Stimulated activated memory B cell treated with anti-CD40 and anti-IgM and Interleukin-4, amounts not matched to agents 10 μg/mL and 1 μg/mL and 100 μg/mL, for 72 hours (primary cell): Measurements from ENCODE around the gene TRAF3IP1.
"Not testable (repeated sequence)": the region's sequence is repeated elsewhere in the genome, so short reads cannot be mapped to it uniquely, and the experiment has no call there.

Experiments used
- ATAC-seq: fragments of 150-1000 bp; cut with Tn5 transposase; 2 replicates; pipeline ENCODE4 v1.10.0; 2021
- H3K27ac Mint-ChIP-seq: one replicate; pipeline ENCODE4 v1.8.0; 2022; ENCODE audit warnings: mild to moderate bottlenecking, mixed read lengths
- H3K27me3 Mint-ChIP-seq: one replicate; pipeline ENCODE4 v1.8.0; 2022; ENCODE audit warnings: mixed read lengths
- H3K36me3 Mint-ChIP-seq: one replicate; pipeline ENCODE4 v1.8.0; 2022; ENCODE audit warnings: mixed read lengths
- H3K4me1 Mint-ChIP-seq: one replicate; pipeline ENCODE4 v1.8.0; 2022; ENCODE audit warnings: mixed read lengths
- H3K4me3 Mint-ChIP-seq: one replicate; pipeline ENCODE4 v1.8.0; 2022; ENCODE audit warnings: mild to moderate bottlenecking, moderate library complexity, mixed read lengths
- H3K9me3 Mint-ChIP-seq: one replicate; pipeline ENCODE4 v1.8.0; 2022; ENCODE audit warnings: mixed read lengths

TRAF3IP1 gene

DNA sequence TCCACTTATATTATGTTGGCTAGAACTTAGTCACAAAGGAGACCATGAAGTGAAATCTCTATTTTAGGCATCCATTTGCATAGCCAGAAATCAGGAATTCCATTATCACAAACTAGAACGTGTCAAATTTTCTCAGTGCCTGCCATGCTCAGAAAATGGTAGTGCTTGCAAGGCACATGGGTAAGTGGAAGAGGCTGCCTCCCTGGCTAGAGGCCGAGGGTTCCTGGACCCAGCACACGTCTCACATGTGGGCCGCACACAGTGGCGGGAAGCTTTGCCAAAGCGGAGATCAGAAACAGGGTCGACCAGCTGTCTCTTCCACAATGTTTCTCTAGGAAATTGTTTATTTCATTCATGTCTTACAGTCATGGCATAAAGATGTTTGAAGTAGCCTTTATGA lies 42.3 kb downstream of the TRAF3IP1 start:
- H3K4me3 Mint-ChIP-seq: no peak overlapping the region
- no peaks in the 10 kb centered on the region for H3K27me3 Mint-ChIP-seq
- no peak overlapping the region for H3K27ac Mint-ChIP-seq
- H3K9me3 Mint-ChIP-seq: no peaks in the 10 kb centered on the region
- H3K36me3 Mint-ChIP-seq: peaks cover 39% of the 10 kb centered on the region
- H3K4me1 Mint-ChIP-seq: peaks cover 6% of the 10 kb centered on the region
- ATAC-seq: no peak

DNA sequence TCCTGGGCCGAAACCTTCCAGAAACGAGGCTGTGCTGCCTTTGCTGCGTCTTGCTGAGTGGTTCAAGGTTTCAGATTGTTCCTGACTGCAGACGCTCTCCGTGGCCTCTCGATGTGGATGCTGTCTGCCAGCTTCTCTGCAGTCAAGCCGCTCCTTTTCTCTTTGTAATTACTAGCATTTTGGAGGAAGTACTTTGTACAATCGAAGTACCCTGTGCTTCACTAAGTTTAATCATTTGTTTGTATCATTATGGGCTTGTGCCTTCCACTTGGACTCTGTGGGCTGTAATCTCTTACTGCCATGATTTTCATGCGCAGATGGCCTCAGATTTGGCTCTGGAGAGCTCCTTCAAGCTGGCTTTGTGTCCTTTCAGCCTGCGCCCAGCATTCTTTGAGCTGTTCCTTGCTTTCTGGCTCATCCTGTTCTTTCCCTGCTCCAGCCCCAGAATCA lies 49.3 kb downstream of the TRAF3IP1 start:
- no peak for ATAC-seq
- Mint-ChIP-seq H3K9me3 (peaks cover 7% of the 10 kb centered on the region), H3K27ac (no peak overlapping the region), H3K4me3 (no peak overlapping the region), H3K36me3 (peaks cover 21% of the 10 kb centered on the region), H3K27me3 (no peaks in the 10 kb centered on the region), H3K4me1 (peaks cover 6% of the 10 kb centered on the region)

DNA sequence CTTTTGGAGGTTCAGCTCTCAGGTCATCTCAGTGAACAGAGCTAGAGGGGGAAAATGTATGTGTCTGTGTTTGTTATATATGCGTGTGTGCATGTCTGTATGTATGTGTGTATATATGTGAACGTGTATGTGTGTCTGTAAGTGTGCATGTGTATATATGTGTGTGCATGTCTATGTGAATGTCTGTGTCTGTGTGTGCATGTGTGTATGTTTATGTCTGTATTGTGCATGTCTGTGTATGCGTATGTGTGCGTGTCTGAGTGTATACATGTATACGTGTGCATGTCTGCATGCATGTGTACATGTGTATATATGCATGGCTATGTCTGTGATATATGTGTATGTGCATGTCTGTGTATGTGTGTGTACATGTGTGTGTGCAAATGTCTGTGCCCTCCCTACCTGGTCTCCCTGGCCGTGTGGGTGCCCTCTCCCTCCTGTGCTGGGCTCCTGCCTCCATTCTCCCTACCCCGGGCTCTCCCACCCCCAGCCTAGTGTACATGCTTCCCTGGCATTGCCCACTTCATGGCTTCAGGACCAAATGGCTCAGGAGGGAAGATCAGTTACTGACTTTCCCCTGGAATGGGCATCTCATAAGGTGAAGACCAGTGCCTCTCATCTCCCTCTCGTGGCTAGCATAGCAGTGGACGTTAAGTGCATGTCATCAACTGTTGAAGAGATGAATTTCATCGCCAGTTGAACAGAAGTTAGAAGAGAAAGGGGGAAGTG lies 49.9 kb downstream of the TRAF3IP1 start:
- H3K27ac Mint-ChIP-seq: no peak overlapping the region
- H3K4me3 Mint-ChIP-seq: no peak overlapping the region
- H3K27me3 Mint-ChIP-seq: no peaks in the 10 kb centered on the region
- H3K36me3 Mint-ChIP-seq: peaks cover 28% of the 10 kb centered on the region
- H3K9me3 Mint-ChIP-seq: peaks cover 7% of the 10 kb centered on the region
- no peak for ATAC-seq
- H3K4me1 Mint-ChIP-seq: peaks cover 6% of the 10 kb centered on the region

DNA sequence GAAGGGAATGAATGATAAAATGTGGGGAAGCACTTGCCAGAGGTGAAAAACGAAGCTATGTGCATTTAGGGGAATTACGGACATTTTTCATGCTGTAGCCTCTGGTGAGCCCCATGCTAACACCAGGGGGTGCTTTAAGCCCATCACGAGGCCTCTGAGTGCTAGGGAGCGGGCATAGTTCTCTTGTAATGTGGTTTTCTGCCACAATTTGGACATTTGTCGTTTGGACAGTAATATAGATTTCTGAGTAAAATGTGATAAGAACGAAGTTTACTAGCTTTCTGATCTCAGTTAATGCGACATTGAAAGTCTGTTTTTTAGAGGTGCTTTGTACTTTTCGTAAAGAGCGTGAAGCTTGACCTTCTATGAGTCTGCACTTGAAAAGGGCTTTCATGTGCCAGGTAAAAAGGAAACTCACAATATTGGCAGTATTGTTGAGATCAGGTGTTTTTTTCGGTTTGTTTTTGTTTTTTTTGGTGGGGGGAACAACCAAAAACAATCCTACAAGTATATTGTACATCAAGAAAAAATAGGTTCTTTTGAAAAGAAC lies 50.6 kb downstream of the TRAF3IP1 start:
- peaks cover 6% of the 10 kb centered on the region for H3K4me1 Mint-ChIP-seq
- H3K36me3 Mint-ChIP-seq: peaks cover 29% of the 10 kb centered on the region
- ATAC-seq: peak; percentile 68
- no peaks in the 10 kb centered on the region for H3K27me3 Mint-ChIP-seq
- peaks cover 7% of the 10 kb centered on the region for H3K9me3 Mint-ChIP-seq
- H3K4me3 Mint-ChIP-seq: no peak overlapping the region
- no peak overlapping the region for H3K27ac Mint-ChIP-seq

DNA sequence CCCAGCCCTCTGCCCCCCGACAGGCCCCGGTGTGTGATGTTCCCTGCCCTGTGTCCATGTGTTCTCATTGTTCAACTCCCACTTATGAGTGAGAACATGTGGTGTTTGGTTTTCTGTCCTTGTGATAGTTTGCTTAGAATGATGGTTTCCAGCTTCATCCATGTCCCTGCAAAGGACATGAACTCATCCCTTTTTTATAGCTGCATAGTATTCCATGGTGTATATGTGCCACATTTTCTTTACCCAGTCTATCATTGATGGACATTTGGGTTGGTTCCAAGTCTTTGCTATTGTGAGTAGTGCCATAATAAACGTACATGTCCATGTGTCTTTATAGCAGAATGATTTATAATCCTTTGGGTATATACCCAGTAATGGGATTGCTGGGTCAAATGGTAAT lies 52.0 kb downstream of the TRAF3IP1 start:
- not testable (repeated sequence) for H3K27ac Mint-ChIP-seq, ATAC-seq, H3K9me3 Mint-ChIP-seq, H3K27me3 Mint-ChIP-seq, H3K4me3 Mint-ChIP-seq
- Mint-ChIP-seq H3K4me1 (peaks cover 15% of the 10 kb centered on the region), H3K36me3 (peaks cover 29% of the 10 kb centered on the region)

DNA sequence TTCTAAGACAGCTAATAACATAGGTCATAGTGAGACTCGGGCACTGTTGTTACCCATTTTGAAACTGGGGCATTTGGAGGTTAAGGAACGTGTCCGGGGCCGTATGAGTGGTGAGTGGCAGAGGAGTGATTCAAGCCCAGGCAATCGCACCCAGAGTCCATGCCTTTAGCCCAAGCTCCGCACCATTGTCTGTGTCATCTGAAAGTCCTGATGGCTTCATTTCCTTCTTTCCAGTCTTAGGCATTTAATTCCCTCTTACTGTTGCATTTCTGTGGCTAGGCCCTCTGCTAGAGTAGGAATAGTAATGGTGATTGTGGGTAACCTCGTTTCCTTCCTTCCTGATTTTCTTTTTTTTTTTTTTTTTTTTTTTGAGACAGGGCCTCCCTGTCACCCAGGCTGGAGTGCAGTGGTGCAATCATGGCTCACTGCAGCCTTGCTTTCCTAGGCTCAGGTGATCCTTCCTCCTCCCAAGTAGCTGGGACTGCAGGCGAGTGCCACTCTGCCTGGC lies 56.6 kb downstream of the TRAF3IP1 start:
- peaks cover 47% of the 10 kb centered on the region for H3K36me3 Mint-ChIP-seq
- peaks cover 7% of the 10 kb centered on the region for H3K9me3 Mint-ChIP-seq
- H3K27me3 Mint-ChIP-seq: no peaks in the 10 kb centered on the region
- H3K4me1 Mint-ChIP-seq: peaks cover 19% of the 10 kb centered on the region
- ATAC-seq: peak; percentile 60
- peak overlapping the region; percentile 64 for H3K27ac Mint-ChIP-seq
- H3K4me3 Mint-ChIP-seq: no peak overlapping the region

DNA sequence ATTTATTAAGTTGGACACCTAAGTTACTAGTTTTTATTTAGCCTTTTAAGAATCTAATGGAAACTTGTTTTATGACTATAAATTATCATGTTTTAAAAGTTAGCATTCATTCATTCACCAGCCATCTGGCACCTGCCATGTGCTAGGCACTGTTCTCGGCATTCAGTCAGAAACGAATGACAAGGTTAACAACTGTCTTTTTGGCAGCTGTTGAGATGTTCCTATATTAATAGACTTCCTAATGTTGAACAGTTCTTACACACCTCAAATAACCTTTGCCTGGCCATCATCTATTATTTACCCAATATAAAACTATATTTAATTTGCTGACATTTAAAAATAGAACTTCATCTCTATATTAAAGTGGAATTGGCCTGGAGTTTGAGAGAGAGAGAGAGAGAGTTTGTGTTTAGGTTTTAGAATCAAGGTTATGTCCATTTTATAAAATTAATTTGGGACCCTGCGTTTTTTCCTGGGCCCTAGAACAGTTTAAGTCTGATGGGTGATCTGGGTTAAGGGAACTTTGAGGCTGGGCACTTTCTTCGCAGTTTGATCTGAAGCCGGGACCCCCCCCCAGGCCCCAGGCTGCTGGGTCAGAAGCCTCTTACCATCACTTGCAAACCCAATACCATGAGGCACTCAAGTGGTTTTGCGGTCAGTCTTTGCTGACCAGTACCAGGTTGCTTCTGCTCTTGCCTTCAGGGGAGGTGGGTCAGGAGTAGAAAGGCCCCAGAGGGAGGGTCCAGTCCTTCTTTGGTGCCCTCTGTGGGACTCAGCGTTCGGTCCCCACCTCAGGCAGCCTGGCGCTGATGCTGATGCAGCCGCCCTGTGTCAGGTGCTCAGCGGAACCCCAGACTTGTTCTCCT lies 58.1 kb downstream of the TRAF3IP1 start:
- H3K4me3 Mint-ChIP-seq: no peak overlapping the region

DNA sequence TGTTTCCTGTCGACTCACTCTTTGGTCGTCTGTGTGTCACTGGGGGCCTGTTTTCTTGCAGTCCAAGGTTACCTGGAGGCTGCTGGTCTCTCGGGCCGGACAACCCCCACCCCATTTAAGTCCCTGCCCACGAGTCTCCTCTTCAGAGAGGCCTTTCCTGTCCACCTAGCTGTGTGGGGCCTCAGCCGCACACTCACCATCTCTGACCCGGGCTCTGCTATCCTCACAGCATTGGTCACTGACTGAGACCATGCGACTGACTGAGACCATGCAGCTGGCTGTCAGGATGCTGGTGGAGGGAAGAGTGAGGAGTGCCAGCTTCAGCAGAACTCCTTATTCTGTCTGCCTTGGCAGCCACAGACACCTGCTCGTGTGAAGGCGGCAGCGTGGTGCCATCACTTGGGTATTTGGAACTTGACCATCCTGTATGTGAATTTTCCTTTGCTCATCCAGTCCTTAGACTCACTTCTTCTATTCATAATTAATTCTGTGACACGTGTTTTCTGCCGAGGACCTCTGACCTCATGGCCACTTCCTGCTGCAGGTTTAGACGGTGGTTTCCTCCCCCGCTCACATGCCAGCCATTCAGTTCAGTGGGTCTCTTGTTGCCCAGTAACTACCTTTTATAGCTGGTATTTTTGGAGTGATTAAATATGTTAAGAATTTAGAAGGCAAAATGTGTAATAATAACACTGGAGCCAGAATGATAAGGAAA lies 58.9 kb downstream of the TRAF3IP1 start:
- H3K9me3 Mint-ChIP-seq: peaks cover 5% of the 10 kb centered on the region
- no peak for ATAC-seq
- H3K27ac Mint-ChIP-seq: no peak overlapping the region
- H3K4me1 Mint-ChIP-seq: peaks cover 24% of the 10 kb centered on the region
- no peak overlapping the region for H3K4me3 Mint-ChIP-seq
- H3K27me3 Mint-ChIP-seq: no peaks in the 10 kb centered on the region
- H3K36me3 Mint-ChIP-seq: peaks cover 47% of the 10 kb centered on the region

More for the DNA sequence above, 58.1 kb downstream of the TRAF3IP1 start:
- Mint-ChIP-seq H3K4me1 (peaks cover 19% of the 10 kb centered on the region), H3K36me3 (peaks cover 48% of the 10 kb centered on the region), H3K9me3 (peaks cover 5% of the 10 kb centered on the region), H3K27ac (no peak overlapping the region), H3K27me3 (no peaks in the 10 kb centered on the region)
- no peak for ATAC-seq

DNA sequence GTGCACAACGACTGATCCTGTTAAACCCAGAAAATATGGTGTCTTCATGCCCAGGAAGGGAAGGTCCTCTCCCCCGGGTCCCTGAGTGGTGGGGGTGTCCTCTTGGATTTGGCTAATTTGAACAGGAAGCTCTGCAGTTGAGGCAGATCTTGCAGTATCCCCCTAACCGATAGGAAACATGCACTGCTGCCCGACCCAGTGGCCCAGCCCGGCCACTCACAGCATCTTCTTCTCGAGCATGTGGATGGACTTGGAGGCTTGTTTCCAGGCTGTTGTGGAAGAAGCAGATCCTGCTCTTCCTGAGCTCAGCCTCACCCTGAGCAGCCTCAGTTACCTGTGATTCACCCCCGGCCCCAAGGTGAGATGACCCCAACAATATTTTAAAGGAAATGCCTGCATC lies 60.0 kb downstream of the TRAF3IP1 start:
- no peak for ATAC-seq
- no peak overlapping the region for H3K27ac Mint-ChIP-seq
- no peak overlapping the region for H3K4me3 Mint-ChIP-seq
- H3K4me1 Mint-ChIP-seq: peaks cover 24% of the 10 kb centered on the region
- H3K36me3 Mint-ChIP-seq: peaks cover 36% of the 10 kb centered on the region
- H3K9me3 Mint-ChIP-seq: peaks cover 5% of the 10 kb centered on the region
- H3K27me3 Mint-ChIP-seq: no peaks in the 10 kb centered on the region

DNA sequence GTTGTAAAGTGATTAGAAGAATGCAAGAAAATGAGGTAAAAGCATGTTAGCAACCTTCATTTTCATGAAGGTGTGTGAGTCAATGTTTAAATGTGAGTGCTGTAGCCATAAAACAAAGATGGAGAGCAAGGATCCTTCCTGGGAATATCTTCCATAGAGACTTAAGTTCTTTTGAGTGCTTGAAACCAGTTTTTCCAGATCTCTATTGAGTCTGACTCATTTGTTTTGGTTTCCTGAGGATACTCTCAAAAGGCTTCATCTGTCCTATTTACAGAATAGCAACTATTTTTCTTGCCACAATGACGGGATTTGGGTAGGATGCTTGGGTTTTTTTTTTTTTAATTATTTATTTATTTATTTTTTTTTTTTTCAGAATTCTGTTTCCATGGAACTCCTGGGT lies 60.5 kb downstream of the TRAF3IP1 start:
- peaks cover 37% of the 10 kb centered on the region for H3K36me3 Mint-ChIP-seq

DNA sequence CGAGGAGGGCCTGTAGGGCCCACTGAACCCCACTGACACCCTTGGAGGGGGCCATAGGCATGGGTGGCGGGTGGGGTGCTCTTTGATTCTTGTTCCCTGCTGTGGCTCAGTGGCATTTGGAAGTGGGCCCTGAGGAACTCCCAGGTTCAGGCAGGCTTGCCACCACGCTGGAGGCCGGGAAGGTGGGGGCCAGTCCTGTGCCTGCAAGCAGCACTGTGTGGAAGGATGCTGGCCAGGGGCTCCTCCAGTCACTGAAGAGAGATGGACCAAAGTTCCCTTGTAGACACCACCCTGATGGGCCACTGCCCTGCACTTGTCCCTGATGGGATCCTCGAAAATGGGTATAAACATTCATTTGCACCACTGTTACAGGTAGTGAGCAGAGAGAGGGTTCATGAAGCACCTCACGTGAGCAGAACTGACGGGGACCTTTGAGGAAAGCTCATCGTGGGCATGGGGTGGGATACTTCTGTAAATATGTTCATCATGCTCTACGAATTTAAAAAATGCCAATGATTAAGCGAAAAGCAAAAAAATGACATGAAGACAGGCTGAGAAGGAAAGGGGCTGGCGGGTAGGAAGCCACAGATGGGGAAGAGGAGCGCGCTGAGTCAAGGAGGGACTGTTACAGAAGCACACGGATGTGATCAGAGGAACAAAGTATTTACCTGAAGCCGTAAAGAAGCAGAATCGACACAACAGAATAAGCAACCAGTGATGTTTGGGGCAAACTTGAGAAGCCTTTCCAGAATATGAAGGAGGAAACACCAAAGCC lies 61.2 kb downstream of the TRAF3IP1 start:
- no peak for ATAC-seq
- Mint-ChIP-seq H3K9me3 (peaks cover 5% of the 10 kb centered on the region), H3K4me3 (no peak overlapping the region)

More for the DNA sequence above, 60.5 kb downstream of the TRAF3IP1 start:
- H3K9me3 Mint-ChIP-seq: peaks cover 5% of the 10 kb centered on the region
- ATAC-seq: no peak
- H3K27ac Mint-ChIP-seq: no peak overlapping the region
- H3K4me1 Mint-ChIP-seq: peaks cover 24% of the 10 kb centered on the region
- no peaks in the 10 kb centered on the region for H3K27me3 Mint-ChIP-seq
- no peak overlapping the region for H3K4me3 Mint-ChIP-seq

DNA sequence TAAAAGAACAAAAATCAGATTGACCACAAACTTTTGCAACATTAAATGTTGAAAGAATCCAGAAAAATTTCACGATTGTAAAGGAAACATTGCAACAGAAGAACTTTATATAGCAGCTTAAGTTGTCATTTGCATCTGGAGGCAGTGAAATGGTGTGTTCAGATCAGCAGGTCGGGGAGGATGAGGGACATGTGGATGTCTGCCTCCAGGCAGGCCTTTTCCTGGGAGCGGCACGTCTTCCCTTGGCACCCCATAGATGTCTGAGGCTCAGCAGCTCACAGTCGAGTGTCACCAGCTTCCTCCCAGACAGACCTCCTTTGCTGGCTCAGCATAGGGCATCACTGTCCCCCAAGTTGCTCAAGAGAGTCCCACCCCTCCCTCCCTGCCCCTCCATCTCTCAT lies 62.1 kb downstream of the TRAF3IP1 start:
- Mint-ChIP-seq H3K4me1 (peaks cover 15% of the 10 kb centered on the region), H3K36me3 (peaks cover 40% of the 10 kb centered on the region), H3K27ac (no peak overlapping the region), H3K4me3 (no peak overlapping the region), H3K9me3 (peaks cover 5% of the 10 kb centered on the region), H3K27me3 (no peaks in the 10 kb centered on the region)
- no peak for ATAC-seq

More for the DNA sequence above, 61.2 kb downstream of the TRAF3IP1 start:
- peaks cover 40% of the 10 kb centered on the region for H3K36me3 Mint-ChIP-seq
- H3K27me3 Mint-ChIP-seq: no peaks in the 10 kb centered on the region
- H3K27ac Mint-ChIP-seq: no peak overlapping the region
- peaks cover 23% of the 10 kb centered on the region for H3K4me1 Mint-ChIP-seq

DNA sequence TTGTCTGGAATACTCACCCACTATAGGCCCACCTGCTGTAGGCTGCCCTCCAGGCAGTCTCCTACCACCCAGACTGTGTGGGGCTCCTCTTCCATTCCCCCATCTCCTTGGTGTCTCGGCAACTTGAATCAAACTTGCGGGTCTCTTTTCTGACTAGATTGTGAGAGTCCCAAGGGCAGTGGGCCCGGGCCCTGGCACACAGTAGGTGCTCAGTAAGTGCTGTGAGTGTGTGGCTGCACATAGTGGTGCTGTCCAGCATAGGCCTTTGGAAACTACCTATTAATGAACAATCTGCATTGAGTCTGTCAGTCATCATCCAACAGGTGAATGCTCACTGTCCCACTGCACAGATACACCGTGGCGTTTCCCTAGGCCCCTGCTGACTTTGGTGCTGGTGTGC lies 62.8 kb downstream of the TRAF3IP1 start:
- peaks cover 12% of the 10 kb centered on the region for H3K4me1 Mint-ChIP-seq
- peaks cover 40% of the 10 kb centered on the region for H3K36me3 Mint-ChIP-seq
- no peaks in the 10 kb centered on the region for H3K27me3 Mint-ChIP-seq
- H3K4me3 Mint-ChIP-seq: no peak overlapping the region
- ATAC-seq: no peak
- no peak overlapping the region for H3K27ac Mint-ChIP-seq
- H3K9me3 Mint-ChIP-seq: peaks cover 5% of the 10 kb centered on the region

DNA sequence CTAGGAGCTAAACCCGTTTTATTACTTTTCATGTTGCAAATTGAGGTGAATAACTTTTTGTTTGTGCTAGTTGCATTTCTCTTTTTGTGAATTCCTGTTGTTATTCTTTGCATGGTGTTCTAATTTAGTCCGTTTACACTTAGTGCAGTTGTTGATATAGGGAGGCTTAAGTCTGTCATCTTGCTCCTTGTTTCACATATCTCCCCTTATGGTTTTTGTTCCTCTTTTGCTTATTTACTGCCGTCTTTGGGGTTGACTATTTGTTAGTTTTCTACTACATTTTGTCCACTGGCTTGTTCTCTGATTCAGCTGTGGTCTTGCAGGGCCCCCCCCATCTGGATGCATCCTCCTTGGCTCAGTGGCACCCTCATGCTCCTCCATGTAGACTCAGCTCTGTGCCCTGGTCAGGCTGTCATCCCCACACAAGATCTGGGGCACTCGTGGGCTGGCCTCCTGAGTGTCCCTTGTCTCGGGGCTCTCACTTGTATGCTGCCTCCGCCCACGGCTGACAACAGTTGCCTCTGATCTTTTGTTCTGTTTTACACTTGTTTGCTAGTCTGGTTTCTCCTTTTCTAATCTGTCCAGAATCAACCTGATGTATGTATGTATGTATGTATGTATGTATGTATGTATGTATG lies 63.5 kb downstream of the TRAF3IP1 start:
- peaks cover 12% of the 10 kb centered on the region for H3K4me1 Mint-ChIP-seq
- H3K9me3 Mint-ChIP-seq: peaks cover 5% of the 10 kb centered on the region
- H3K4me3 Mint-ChIP-seq: no peak overlapping the region
- no peaks in the 10 kb centered on the region for H3K27me3 Mint-ChIP-seq
- H3K36me3 Mint-ChIP-seq: peaks cover 40% of the 10 kb centered on the region
- no peak for ATAC-seq
- H3K27ac Mint-ChIP-seq: no peak overlapping the region
